Retina (tissue), 1 donor: ENCODE measurements around the gene NTSR2.
"Not testable (repeated sequence)": the region's sequence is repeated elsewhere in the genome, so short reads cannot be mapped to it uniquely, and the experiment has no call there.

Experiments used
- DNase-seq: peaks from one replicate; pipeline ENCODE4 v3.0.0-alpha.2; 2016

Gene NTSR2

GRCh38 chr2:11679486-11680181 lies 9.6 kb upstream of the NTSR2 start:
- DNase-seq, result peak; percentile 49

- DNase-seq, result no peak
Measured at GRCh38 chr2:11679016-11679415, 9.0 kb upstream of the NTSR2 start.

GRCh38 chr2:11678306-11678960 lies 8.4 kb upstream of the NTSR2 start:
- DNase-seq, result no peak

- DNase-seq, result peak; percentile 45
Measured at GRCh38 chr2:11677136-11678055, 7.4 kb upstream of the NTSR2 start.

- DNase-seq, result no peak
Measured at GRCh38 chr2:11676640-11677039, 6.6 kb upstream of the NTSR2 start.

GRCh38 chr2:11675423-11676112 lies 5.6 kb upstream of the NTSR2 start:
- DNase-seq, result no peak

GRCh38 chr2:11674983-11675382 lies 5.0 kb upstream of the NTSR2 start:
- DNase-seq, result no peak

- DNase-seq, result no peak
Measured at GRCh38 chr2:11672407-11672806, 2.4 kb upstream of the NTSR2 start.

- DNase-seq, result no peak
Measured at GRCh38 chr2:11667866-11668637, 1.9 kb downstream of the NTSR2 start.

- DNase-seq, result no peak
Measured at GRCh38 chr2:11667194-11667593, 2.8 kb downstream of the NTSR2 start.

GRCh38 chr2:11665510-11666362 lies 4.3 kb downstream of the NTSR2 start:
- no peak for DNase-seq

- no peak for DNase-seq
Measured at GRCh38 chr2:11665028-11665427, 5.0 kb downstream of the NTSR2 start.

GRCh38 chr2:11663427-11663826 lies 6.6 kb downstream of the NTSR2 start:
- DNase-seq, result no peak

GRCh38 chr2:11662882-11663281 lies 7.1 kb downstream of the NTSR2 start:
- DNase-seq, result no peak

- DNase-seq, result no peak
Measured at GRCh38 chr2:11661891-11662435, 8.0 kb downstream of the NTSR2 start.

GRCh38 chr2:11660396-11660795 lies 9.6 kb downstream of the NTSR2 start:
- DNase-seq, result not testable (repeated sequence)

GRCh38 chr2:11659851-11660250 lies 10.1 kb downstream of the NTSR2 start:
- no peak for DNase-seq

- DNase-seq, result no peak
Measured at GRCh38 chr2:11659115-11659475, 10.9 kb downstream of the NTSR2 start.

- DNase-seq, result no peak
Measured at GRCh38 chr2:11658208-11659114, 11.5 kb downstream of the NTSR2 start.

GRCh38 chr2:11657646-11658045 lies 12.3 kb downstream of the NTSR2 start:
- no peak for DNase-seq
